Stimulated activated naive B cell treated with anti-CD40 and anti-IgM and Interleukin-4, amounts not matched to agents 10 μg/mL and 1 μg/mL and 100 μg/mL, for 72 hours (primary cell): ENCODE data around the gene NPHP3.
"Not testable (repeated sequence)": the region's sequence is repeated elsewhere in the genome, so short reads cannot be mapped to it uniquely, and the experiment has no call there.

Source experiments
- ATAC-seq, 2 donors: fragments of 150-1000 bp; cut with Tn5 transposase; replicated peaks; 2 replicates each; pipeline ENCODE4 v1.10.0; 2021; ENCODE audit warnings: moderate library complexity in 1 of 2
- DNase-seq: peaks from one replicate; pipeline ENCODE4 v3.0.0; 2021
- H3K27ac Mint-ChIP-seq: one replicate; pipeline ENCODE4 v1.8.0; 2022; ENCODE audit warnings: mild to moderate bottlenecking, mixed read lengths
- H3K27me3 Mint-ChIP-seq, 2 donors: one replicate each; pipeline ENCODE4 v1.8.0; 2022; ENCODE audit warnings: mixed read lengths in 2 of 2
- H3K36me3 Mint-ChIP-seq, 2 donors: one replicate each; pipeline ENCODE4 v1.8.0; 2022; ENCODE audit warnings: mixed read lengths in 2 of 2, mild to moderate bottlenecking in 1 of 2
- H3K4me1 Mint-ChIP-seq, 2 donors: one replicate each; pipeline ENCODE4 v1.8.0; 2022; ENCODE audit warnings: mixed read lengths in 2 of 2, mild to moderate bottlenecking in 1 of 2
- H3K4me3 Mint-ChIP-seq, 2 donors: one replicate each; pipeline ENCODE4 v1.8.0; 2022; ENCODE audit warnings: mild to moderate bottlenecking in 2 of 2, mixed read lengths in 2 of 2, moderate library complexity in 1 of 2
- H3K9me3 Mint-ChIP-seq, 2 donors: one replicate each; pipeline ENCODE4 v1.8.0; 2022; ENCODE audit warnings: mixed read lengths in 2 of 2, mild to moderate bottlenecking in 1 of 2

NPHP3 gene

GRCh38 chr3:132722165-132723023, at the start of gene NPHP3:
Gene NPHP3, minus strand, starts transcription at chr3:132722409. Its CDS starts 54 bp downstream, at chr3:132722355.
- peaks cover 13 to 40% of the 10 kb centered on the region in 2 donors for H3K4me1 Mint-ChIP-seq
- H3K27me3 Mint-ChIP-seq: no peaks in the 10 kb centered on the region
- peak within 1 kb of the TSS; percentile 93 for H3K27ac Mint-ChIP-seq
- DNase-seq (peak; percentile 84), ATAC-seq (peak; percentile 85 to 87)
- H3K4me3 Mint-ChIP-seq: peak within 1 kb of the TSS; percentile 94 to 95
- H3K9me3 Mint-ChIP-seq: no peaks in the 10 kb centered on the region
- peaks cover 7 to 11% of the 10 kb centered on the region in 2 donors for H3K36me3 Mint-ChIP-seq

GRCh38 chr3:132758740-132759139, 36.5 kb upstream of the NPHP3 start:
- no peak for DNase-seq
- ATAC-seq: no peak
- Mint-ChIP-seq H3K27me3 (peaks cover 15 to 22% of the 10 kb centered on the region in 2 donors), H3K4me1 (no peaks in the 10 kb centered on the region), H3K4me3 (no peak overlapping the region), H3K27ac (no peak overlapping the region), H3K36me3 (no peaks in the 10 kb centered on the region), H3K9me3 (no peaks in the 10 kb centered on the region)

GRCh38 chr3:132756108-132756650, 34.0 kb upstream of the NPHP3 start:
- Mint-ChIP-seq H3K27me3 (peaks cover 15 to 22% of the 10 kb centered on the region in 2 donors), H3K36me3 (no peaks in the 10 kb centered on the region), H3K27ac (no peak overlapping the region), H3K9me3 (no peaks in the 10 kb centered on the region), H3K4me1 (no peaks in the 10 kb centered on the region), H3K4me3 (no peak overlapping the region)
- DNase-seq (no peak), ATAC-seq (no peak)

- Mint-ChIP-seq H3K4me1 (no peaks in the 10 kb centered on the region), H3K4me3 (no peak overlapping the region), H3K36me3 (no peaks in the 10 kb centered on the region), H3K27me3 (peaks cover 12 to 30% of the 10 kb centered on the region in 2 donors), H3K9me3 (no peaks in the 10 kb centered on the region), H3K27ac (no peak overlapping the region)
- ATAC-seq: no peak
- DNase-seq: no peak
Observed at GRCh38 chr3:132753946-132754345, 31.7 kb upstream of the NPHP3 start.

GRCh38 chr3:132749786-132750185, 27.6 kb upstream of the NPHP3 start:
- no peak for ATAC-seq
- H3K4me1 Mint-ChIP-seq: no peaks in the 10 kb centered on the region
- H3K27ac Mint-ChIP-seq: no peak overlapping the region

GRCh38 chr3:132746720-132747119, 24.5 kb upstream of the NPHP3 start:
- ATAC-seq, H3K36me3 Mint-ChIP-seq, H3K4me1 Mint-ChIP-seq, H3K27ac Mint-ChIP-seq, H3K9me3 Mint-ChIP-seq, H3K4me3 Mint-ChIP-seq, DNase-seq: not testable (repeated sequence)
- H3K27me3 Mint-ChIP-seq: peaks cover 11 to 40% of the 10 kb centered on the region in 2 donors

More at GRCh38 chr3:132749786-132750185, 27.6 kb upstream of the NPHP3 start:
- Mint-ChIP-seq H3K4me3 (no peak overlapping the region), H3K27me3 (peaks cover 4 to 28% of the 10 kb centered on the region in 2 donors), H3K9me3 (no peaks in the 10 kb centered on the region), H3K36me3 (no peaks in the 10 kb centered on the region)
- DNase-seq: no peak

- peaks cover 26% of the 10 kb centered on the region in 2 donors for H3K27me3 Mint-ChIP-seq
- H3K4me3 Mint-ChIP-seq: no peak overlapping the region
- H3K27ac Mint-ChIP-seq: no peak overlapping the region
- H3K9me3 Mint-ChIP-seq: peaks cover 0 to 2% of the 10 kb centered on the region in 2 donors
- DNase-seq: no peak
- ATAC-seq: no peak
- H3K36me3 Mint-ChIP-seq: peaks cover 0 to 2% of the 10 kb centered on the region in 2 donors
- no peaks in the 10 kb centered on the region for H3K4me1 Mint-ChIP-seq
Observed at GRCh38 chr3:132738314-132738713, 16.1 kb upstream of the NPHP3 start.

- Mint-ChIP-seq H3K27me3 (peaks cover 41% of the 10 kb centered on the region in 2 donors), H3K4me3 (no peak overlapping the region), H3K4me1 (no peaks in the 10 kb centered on the region), H3K36me3 (no peaks in the 10 kb centered on the region), H3K27ac (no peak overlapping the region), H3K9me3 (no peaks in the 10 kb centered on the region)
- DNase-seq: no peak
- ATAC-seq: no peak
Observed at GRCh38 chr3:132735589-132735988, 13.4 kb upstream of the NPHP3 start.

GRCh38 chr3:132730891-132731580, 8.8 kb upstream of the NPHP3 start:
- Mint-ChIP-seq H3K27me3 (peaks cover 25 to 33% of the 10 kb centered on the region in 2 donors), H3K36me3 (no peaks in the 10 kb centered on the region), H3K27ac (no peak overlapping the region), H3K4me3 (no peak overlapping the region), H3K4me1 (peaks cover 1 to 3% of the 10 kb centered on the region in 2 donors), H3K9me3 (no peaks in the 10 kb centered on the region)
- no peak for DNase-seq
- peak; percentile 49 to 62 for ATAC-seq

GRCh38 chr3:132726341-132726823, 4.2 kb upstream of the NPHP3 start:
- Mint-ChIP-seq H3K36me3 (peaks cover 0 to 2% of the 10 kb centered on the region in 2 donors), H3K4me3 (no peak overlapping the region), H3K4me1 (peaks cover 4 to 17% of the 10 kb centered on the region in 2 donors), H3K9me3 (no peaks in the 10 kb centered on the region), H3K27ac (no peak overlapping the region), H3K27me3 (peaks cover 16 to 20% of the 10 kb centered on the region in 2 donors)
- ATAC-seq (no peak), DNase-seq (no peak)

- no peaks in the 10 kb centered on the region for H3K9me3 Mint-ChIP-seq
- no peaks in the 10 kb centered on the region for H3K27me3 Mint-ChIP-seq
- peak overlapping the region; percentile 86 to 95 for H3K4me3 Mint-ChIP-seq
- peaks cover 7 to 9% of the 10 kb centered on the region in 2 donors for H3K36me3 Mint-ChIP-seq
- H3K27ac Mint-ChIP-seq: peak overlapping the region; percentile 88
- no peak for DNase-seq
- ATAC-seq: peak in 1 of 2 donors; percentile 10
- peaks cover 13 to 39% of the 10 kb centered on the region in 2 donors for H3K4me1 Mint-ChIP-seq
Observed at GRCh38 chr3:132723024-132723950, 1.1 kb upstream of the NPHP3 start.

- peak overlapping the region; percentile 94 to 95 for H3K4me3 Mint-ChIP-seq
- no peaks in the 10 kb centered on the region for H3K27me3 Mint-ChIP-seq
- ATAC-seq: peak; percentile 30 to 39
Observed at GRCh38 chr3:132721479-132722164, 587 bp downstream of the NPHP3 start.

GRCh38 chr3:132720228-132720627, 2.0 kb downstream of the NPHP3 start:
- ATAC-seq (no peak), DNase-seq (no peak)
- H3K4me1 Mint-ChIP-seq: peaks cover 12 to 36% of the 10 kb centered on the region in 2 donors
- no peaks in the 10 kb centered on the region for H3K9me3 Mint-ChIP-seq
- H3K27ac Mint-ChIP-seq: no peak overlapping the region
- peaks cover 10 to 11% of the 10 kb centered on the region in 2 donors for H3K36me3 Mint-ChIP-seq
- H3K4me3 Mint-ChIP-seq: peak overlapping the region; percentile 61 to 72
- H3K27me3 Mint-ChIP-seq: no peaks in the 10 kb centered on the region

More at GRCh38 chr3:132721479-132722164, 587 bp downstream of the NPHP3 start:
- Mint-ChIP-seq H3K9me3 (no peaks in the 10 kb centered on the region), H3K4me1 (peaks cover 13 to 40% of the 10 kb centered on the region in 2 donors), H3K36me3 (peaks cover 7 to 11% of the 10 kb centered on the region in 2 donors), H3K27ac (peak overlapping the region; percentile 84)
- no peak for DNase-seq
